K562 (cell line): ENCODE measurements around the gene SLC3A2. TPM values are rescaled to one million over a fixed set of nuclear protein-coding genes. Genes with fewer than 3 reads are reported as not detected.
A peak's percentile ranks its signal among the peaks of the same experiment; 100 is the strongest.

Source experiments
- ARID2 ChIP-seq: fragments of 450-650 bp; IDR thresholded peaks from 2 replicates; pipeline ENCODE4 v1.6.1; 2017; ENCODE audit warnings: antibody characterized with exemption, mild to moderate bottlenecking
- CEBPB ChIP-seq: fragments of 450-650 bp; IDR thresholded peaks from 2 replicates; pipeline ENCODE4 v1.6.1; 2016; ENCODE audit warnings: missing genetic modification characterization, missing compliant biosample characterization
- FOS ChIP-seq: IDR thresholded peaks from 3 replicates; pipeline ENCODE4 v1.6.1; 2011; ENCODE audit not compliant: insufficient read length; ENCODE audit errors: extremely low read depth
- HSF4 ChIP-seq: fragments of 250-450 bp; sonication (Bioruptor Pico); IDR thresholded peaks from 2 replicates; pipeline ENCODE4 v2.1.2; 2022; ENCODE audit warnings: mild to moderate bottlenecking, moderate library complexity, borderline replicate concordance
- RAD21 ChIP-seq, 2 experiments: fragments of 250-450 bp in 1 of 2; fragments of 450-650 bp in 1 of 2; sonication (Bioruptor Pico) in 1 of 2; formaldehyde crosslinking in 1 of 2; IDR thresholded peaks in 1 of 2; conservative IDR thresholded peaks in 1 of 2; 2 replicates each; pipeline versions ENCODE4 v1.4.0 to v1.8.0; 2020 to 2022; ENCODE audit warnings: mild to moderate bottlenecking in 2 of 2, moderate library complexity in 1 of 2
- RFX7 ChIP-seq: fragments of 250-450 bp; sonication (Bioruptor Pico); IDR thresholded peaks from 2 replicates; pipeline ENCODE4 v1.5.1; 2021; ENCODE audit warnings: mild to moderate bottlenecking
- ZNF12 ChIP-seq: sonication (generic); formaldehyde crosslinking; IDR thresholded peaks from 2 replicates; pipeline ENCODE4 v1.4.0; 2020; ENCODE audit warnings: mild to moderate bottlenecking, missing genetic modification reagents
- ZNF24 ChIP-seq: fragments of 450-650 bp; IDR thresholded peaks from 2 replicates; pipeline ENCODE4 v1.6.1; 2016
- ZNF282 ChIP-seq: sonication (generic); formaldehyde crosslinking; IDR thresholded peaks from 2 replicates; pipeline ENCODE4 v1.8.1; 2023; ENCODE audit warnings: missing genetic modification reagents
- ZNF586 ChIP-seq: fragments of 450-650 bp; formaldehyde crosslinking; conservative IDR thresholded peaks from 2 replicates; pipeline ENCODE4 v1.4.0; 2020; ENCODE audit warnings: mild to moderate bottlenecking, moderate library complexity
- polyA plus RNA-seq, 8 experiments: library from polyadenylated mRNA; depleted of rRNA in 4 of 8; stranded (reverse) in 5 of 8; unstranded in 3 of 8; fragments of >200 nt; fragmentation: Nextera tagmentation in 2 of 8; fragmentation: Illumina TruSeq in 1 of 8; extraction: Ambion mirVana in 2 of 8; extraction: Trizol in 1 of 8; gene quantifications; 2 replicates each; pipeline versions ENCODE4 v1.2.1 to v1.2.3, GENCODE V29; 2011 to 2014; ENCODE audit warnings: inconsistent platforms in 1 of 8, missing spikeins in 1 of 8
- total RNA-seq, 7 experiments: library from RNA; depleted of rRNA in 6 of 7; stranded (reverse); fragments of >200 nt in 6 of 7; fragmentation: Illumina TruSeq in 2 of 7; extraction: Trizol in 2 of 7; gene quantifications; 2 replicates each; pipeline versions ENCODE4 v1.2.1 to v1.2.3, GENCODE V29; 2011 to 2021; ENCODE audit warnings: low replicate concordance in 1 of 7
- TF ChIP-seq, protein P1 (sequence below): fragments of 200-800 bp; sonication (Bioruptor generic); IDR thresholded peaks from 2 replicates; pipeline ENCODE4 v1.6.1; 2017; ENCODE audit warnings: missing genetic modification characterization, missing compliant biosample characterization
- TF ChIP-seq, protein P2 (sequence below): sonication (generic); formaldehyde crosslinking; IDR thresholded peaks from 2 replicates; pipeline ENCODE4 v1.8.0; 2022; ENCODE audit warnings: mild to moderate bottlenecking, missing genetic modification reagents
- TF ChIP-seq, protein P3 (sequence below): fragments of 450-650 bp; IDR thresholded peaks from 2 replicates; pipeline ENCODE4 v1.6.1; 2018; ENCODE audit not compliant: partially characterized antibody
- TF ChIP-seq, protein P4 (sequence below): sonication (generic); formaldehyde crosslinking; IDR thresholded peaks from 2 replicates; pipeline ENCODE4 v1.8.0; 2022; ENCODE audit warnings: mild to moderate bottlenecking, missing genetic modification reagents, borderline replicate concordance
- TF ChIP-seq, protein P5 (sequence below): IDR thresholded peaks from 3 replicates; pipeline ENCODE4 v1.6.1; 2011; ENCODE audit warnings: borderline replicate concordance, mild to moderate bottlenecking; ENCODE audit not compliant: insufficient read length, insufficient read depth

The SLC3A2 gene
- total and polyA plus RNA-seq, 9 of the 15 experiments (the other 6 are each of a cell fraction or from before 2014, with no cell fraction given), result 20.0 to 296 (median 214) TPM

DNA sequence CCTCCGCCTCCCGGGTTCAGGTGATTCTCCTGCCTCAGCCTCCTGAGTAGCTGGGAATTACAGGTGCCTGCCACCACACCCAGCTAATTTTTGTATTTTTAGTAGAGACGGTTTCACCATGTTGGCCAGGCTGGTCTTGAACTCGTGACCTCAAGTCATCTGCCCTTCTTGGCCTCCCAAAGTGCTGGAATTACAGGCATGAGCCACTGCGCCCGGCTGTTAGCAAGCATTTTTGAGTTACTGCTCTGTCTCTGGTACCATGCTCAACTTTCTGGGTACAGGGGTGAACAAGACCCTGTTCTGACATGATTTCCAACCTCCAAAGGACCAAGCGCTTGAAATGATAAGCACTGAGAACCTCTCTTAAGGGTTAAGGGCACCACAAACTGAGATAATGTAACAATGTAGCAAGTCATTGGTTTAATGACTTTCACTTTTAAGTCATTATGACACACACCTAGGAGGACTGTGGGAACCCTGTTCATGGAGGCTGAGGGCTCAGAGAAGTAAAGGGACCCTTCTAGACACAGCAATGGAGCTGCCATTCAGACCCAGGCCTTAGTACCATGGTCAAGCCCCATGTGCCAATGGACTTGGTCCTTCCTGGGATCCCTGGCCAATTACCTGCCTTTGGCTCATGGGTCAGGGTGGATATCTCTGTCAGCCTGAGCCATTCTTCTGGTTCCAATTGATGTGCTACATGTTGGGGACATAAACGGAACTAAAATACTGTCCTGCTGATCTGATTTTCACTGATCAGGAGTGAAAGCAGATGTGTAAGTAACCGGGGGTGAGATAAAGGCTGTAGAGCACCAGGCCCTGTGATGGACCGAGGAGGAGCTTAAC, 11.6 kb downstream of the SLC3A2 start (continued):
- peak; percentile 49; the same call in 1 of the 2 replicates for TF ChIP-seq ZNF12 (CRISPR knock-in tag)
- TF ChIP-seq FOS, result no peak
- no peak for TF ChIP-seq HSF4 (CRISPR knock-in tag)
- no peak for TF ChIP-seq ZNF24
- TF ChIP-seq CEBPB (tag), result peak; percentile 29; the same call in 1 of the 2 replicates
- TF ChIP-seq, protein P1, sequence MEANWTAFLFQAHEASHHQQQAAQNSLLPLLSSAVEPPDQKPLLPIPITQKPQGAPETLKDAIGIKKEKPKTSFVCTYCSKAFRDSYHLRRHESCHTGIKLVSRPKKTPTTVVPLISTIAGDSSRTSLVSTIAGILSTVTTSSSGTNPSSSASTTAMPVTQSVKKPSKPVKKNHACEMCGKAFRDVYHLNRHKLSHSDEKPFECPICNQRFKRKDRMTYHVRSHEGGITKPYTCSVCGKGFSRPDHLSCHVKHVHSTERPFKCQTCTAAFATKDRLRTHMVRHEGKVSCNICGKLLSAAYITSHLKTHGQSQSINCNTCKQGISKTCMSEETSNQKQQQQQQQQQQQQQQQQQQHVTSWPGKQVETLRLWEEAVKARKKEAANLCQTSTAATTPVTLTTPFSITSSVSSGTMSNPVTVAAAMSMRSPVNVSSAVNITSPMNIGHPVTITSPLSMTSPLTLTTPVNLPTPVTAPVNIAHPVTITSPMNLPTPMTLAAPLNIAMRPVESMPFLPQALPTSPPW (CRISPR knock-in tag), result no peak
- no peak for TF ChIP-seq RFX7 (CRISPR knock-in tag)
- TF ChIP-seq, protein P2, sequence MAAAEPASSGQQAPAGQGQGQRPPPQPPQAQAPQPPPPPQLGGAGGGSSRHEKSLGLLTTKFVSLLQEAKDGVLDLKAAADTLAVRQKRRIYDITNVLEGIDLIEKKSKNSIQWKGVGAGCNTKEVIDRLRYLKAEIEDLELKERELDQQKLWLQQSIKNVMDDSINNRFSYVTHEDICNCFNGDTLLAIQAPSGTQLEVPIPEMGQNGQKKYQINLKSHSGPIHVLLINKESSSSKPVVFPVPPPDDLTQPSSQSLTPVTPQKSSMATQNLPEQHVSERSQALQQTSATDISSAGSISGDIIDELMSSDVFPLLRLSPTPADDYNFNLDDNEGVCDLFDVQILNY, result no peak
- TF ChIP-seq ZNF586 (CRISPR knock-in tag), result no peak
- TF ChIP-seq, protein P3, sequence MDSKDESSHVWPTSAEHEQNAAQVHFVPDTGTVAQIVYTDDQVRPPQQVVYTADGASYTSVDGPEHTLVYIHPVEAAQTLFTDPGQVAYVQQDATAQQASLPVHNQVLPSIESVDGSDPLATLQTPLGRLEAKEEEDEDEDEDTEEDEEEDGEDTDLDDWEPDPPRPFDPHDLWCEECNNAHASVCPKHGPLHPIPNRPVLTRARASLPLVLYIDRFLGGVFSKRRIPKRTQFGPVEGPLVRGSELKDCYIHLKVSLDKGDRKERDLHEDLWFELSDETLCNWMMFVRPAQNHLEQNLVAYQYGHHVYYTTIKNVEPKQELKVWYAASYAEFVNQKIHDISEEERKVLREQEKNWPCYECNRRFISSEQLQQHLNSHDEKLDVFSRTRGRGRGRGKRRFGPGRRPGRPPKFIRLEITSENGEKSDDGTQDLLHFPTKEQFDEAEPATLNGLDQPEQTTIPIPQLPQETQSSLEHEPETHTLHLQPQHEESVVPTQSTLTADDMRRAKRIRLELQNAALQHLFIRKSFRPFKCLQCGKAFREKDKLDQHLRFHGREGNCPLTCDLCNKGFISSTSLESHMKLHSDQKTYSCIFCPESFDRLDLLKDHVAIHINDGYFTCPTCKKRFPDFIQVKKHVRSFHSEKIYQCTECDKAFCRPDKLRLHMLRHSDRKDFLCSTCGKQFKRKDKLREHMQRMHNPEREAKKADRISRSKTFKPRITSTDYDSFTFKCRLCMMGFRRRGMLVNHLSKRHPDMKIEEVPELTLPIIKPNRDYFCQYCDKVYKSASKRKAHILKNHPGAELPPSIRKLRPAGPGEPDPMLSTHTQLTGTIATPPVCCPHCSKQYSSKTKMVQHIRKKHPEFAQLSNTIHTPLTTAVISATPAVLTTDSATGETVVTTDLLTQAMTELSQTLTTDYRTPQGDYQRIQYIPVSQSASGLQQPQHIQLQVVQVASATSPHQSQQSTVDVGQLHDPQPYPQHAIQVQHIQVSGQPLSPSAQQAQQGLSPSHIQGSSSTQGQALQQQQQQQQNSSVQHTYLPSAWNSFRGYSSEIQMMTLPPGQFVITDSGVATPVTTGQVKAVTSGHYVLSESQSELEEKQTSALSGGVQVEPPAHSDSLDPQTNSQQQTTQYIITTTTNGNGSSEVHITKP, result peak; percentile 18
- no peak for TF ChIP-seq ZNF282 (CRISPR knock-in tag)
- TF ChIP-seq ARID2, result no peak
- TF ChIP-seq, protein P4, sequence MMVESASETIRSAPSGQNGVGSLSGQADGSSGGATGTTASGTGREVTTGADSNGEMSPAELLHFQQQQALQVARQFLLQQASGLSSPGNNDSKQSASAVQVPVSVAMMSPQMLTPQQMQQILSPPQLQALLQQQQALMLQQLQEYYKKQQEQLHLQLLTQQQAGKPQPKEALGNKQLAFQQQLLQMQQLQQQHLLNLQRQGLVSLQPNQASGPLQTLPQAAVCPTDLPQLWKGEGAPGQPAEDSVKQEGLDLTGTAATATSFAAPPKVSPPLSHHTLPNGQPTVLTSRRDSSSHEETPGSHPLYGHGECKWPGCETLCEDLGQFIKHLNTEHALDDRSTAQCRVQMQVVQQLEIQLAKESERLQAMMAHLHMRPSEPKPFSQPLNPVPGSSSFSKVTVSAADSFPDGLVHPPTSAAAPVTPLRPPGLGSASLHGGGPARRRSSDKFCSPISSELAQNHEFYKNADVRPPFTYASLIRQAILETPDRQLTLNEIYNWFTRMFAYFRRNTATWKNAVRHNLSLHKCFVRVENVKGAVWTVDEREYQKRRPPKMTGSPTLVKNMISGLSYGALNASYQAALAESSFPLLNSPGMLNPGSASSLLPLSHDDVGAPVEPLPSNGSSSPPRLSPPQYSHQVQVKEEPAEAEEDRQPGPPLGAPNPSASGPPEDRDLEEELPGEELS (CRISPR knock-in tag), result no peak
- TF ChIP-seq RAD21 (CRISPR knock-in tag; conservative IDR thresholded peaks at IDR 0.05 in 1 of 2, IDR thresholded peaks at IDR 0.05 in 1 of 2), result no peak
- TF ChIP-seq, protein P5, sequence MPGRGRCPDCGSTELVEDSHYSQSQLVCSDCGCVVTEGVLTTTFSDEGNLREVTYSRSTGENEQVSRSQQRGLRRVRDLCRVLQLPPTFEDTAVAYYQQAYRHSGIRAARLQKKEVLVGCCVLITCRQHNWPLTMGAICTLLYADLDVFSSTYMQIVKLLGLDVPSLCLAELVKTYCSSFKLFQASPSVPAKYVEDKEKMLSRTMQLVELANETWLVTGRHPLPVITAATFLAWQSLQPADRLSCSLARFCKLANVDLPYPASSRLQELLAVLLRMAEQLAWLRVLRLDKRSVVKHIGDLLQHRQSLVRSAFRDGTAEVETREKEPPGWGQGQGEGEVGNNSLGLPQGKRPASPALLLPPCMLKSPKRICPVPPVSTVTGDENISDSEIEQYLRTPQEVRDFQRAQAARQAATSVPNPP, result no peak
